22Rv1 (cell line): ENCODE measurements around the gene CTAGE1.

Experiments used
- H3K27ac ChIP-seq: fragments of 450-650 bp; 2 replicates; pipeline ENCODE4 v1.5.1; 2017
- CTCF ChIP-seq: fragments of 450-650 bp; IDR thresholded peaks from 2 replicates; pipeline ENCODE4 v1.5.1; 2017; ENCODE audit warnings: mild to moderate bottlenecking
- ZFX ChIP-seq: fragments of 450-650 bp; IDR thresholded peaks from 2 replicates; pipeline ENCODE4 v1.6.1; 2017; ENCODE audit warnings: antibody characterized with exemption, borderline replicate concordance

Gene CTAGE1

GRCh38 chr18:22391407-22392345 lies 26.0 kb downstream of the CTAGE1 start:
- no peak for TF ChIP-seq ZFX
- no peak overlapping the region for H3K27ac ChIP-seq

- TF ChIP-seq ZFX (no peak), CTCF (no peak)
- no peak overlapping the region for H3K27ac ChIP-seq
Measured at GRCh38 chr18:22387787-22388186, 29.9 kb downstream of the CTAGE1 start.

- TF ChIP-seq ZFX (no peak), CTCF (no peak)
- no peak overlapping the region for H3K27ac ChIP-seq
Measured at GRCh38 chr18:22387364-22387763, 30.4 kb downstream of the CTAGE1 start.

GRCh38 chr18:22385718-22386117 lies 32.0 kb downstream of the CTAGE1 start:
- no peak overlapping the region for H3K27ac ChIP-seq
- TF ChIP-seq ZFX = no peak
- no peak for TF ChIP-seq CTCF

- TF ChIP-seq ZFX = no peak
- peak; percentile 82 for TF ChIP-seq CTCF
- no peak overlapping the region for H3K27ac ChIP-seq
Measured at GRCh38 chr18:22378672-22379282, 38.9 kb downstream of the CTAGE1 start.

GRCh38 chr18:22377769-22378168 lies 39.9 kb downstream of the CTAGE1 start:
- H3K27ac ChIP-seq = no peak overlapping the region
- TF ChIP-seq CTCF = no peak
- no peak for TF ChIP-seq ZFX

- TF ChIP-seq ZFX = no peak
- TF ChIP-seq CTCF = no peak
- H3K27ac ChIP-seq = no peak overlapping the region
Measured at GRCh38 chr18:22370414-22370813, 47.3 kb downstream of the CTAGE1 start.
